A673 (cell line): ENCODE measurements around the gene CAP2. TPM values are rescaled to one million over a fixed set of nuclear protein-coding genes. Genes with fewer than 3 reads are reported as not detected.

Experiments used
- BruUV-seq: library from RNA; stranded (reverse); fragments of 400-500 nt; replicated peaks from 2 replicates; lab custom pipeline; 2021; lab: Mats Ljungman, UMichigan
- CTCF ChIA-PET: fragments of 300-600 bp; sonication (Branson Sonifier 250); formaldehyde crosslinking; loops from one replicate; lab custom pipeline; 2022; ENCODE audit warnings: antibody characterized with exemption; lab: Charles Lee
- POLR2A ChIA-PET: fragments of 300-600 bp; sonication (Branson Sonifier 250); formaldehyde crosslinking; loops from one replicate; lab custom pipeline; 2022; ENCODE audit warnings: antibody characterized with exemption; ENCODE audit not compliant: low non-redundant PET; lab: Charles Lee
- DNase-seq: peaks from one replicate; pipeline ENCODE4 v3.0.0-alpha.2; 2015; ENCODE audit warnings: low spot score
- H3K27ac ChIP-seq: fragments of 200-600 bp; sonication (generic); 2 replicates; pipeline ENCODE4 v1.5.1; 2016; ENCODE audit warnings: mixed run types, low read depth, mild to moderate bottlenecking, mixed read lengths, antibody characterized with exemption, low read length; ENCODE audit not compliant: poor library complexity, severe bottlenecking
- H3K27me3 ChIP-seq: fragments of 200-600 bp; sonication (generic); replicated peaks from 2 replicates; pipeline ENCODE4 v1.6.1; 2017; ENCODE audit warnings: mixed run types, low read depth, mild to moderate bottlenecking, mixed read lengths, antibody characterized with exemption, low read length; ENCODE audit not compliant: insufficient read depth, poor library complexity
- H3K36me3 ChIP-seq: fragments of 200-600 bp; sonication (generic); 2 replicates; pipeline ENCODE4 v1.6.1; 2016; ENCODE audit warnings: mixed run types, mild to moderate bottlenecking, mixed read lengths, antibody characterized with exemption, low read length; ENCODE audit not compliant: insufficient read depth, poor library complexity, severe bottlenecking
- H3K4me1 ChIP-seq: fragments of 200-600 bp; sonication (generic); 2 replicates; pipeline ENCODE4 v1.6.1; 2017; ENCODE audit warnings: mixed run types, mild to moderate bottlenecking, mixed read lengths, antibody characterized with exemption, low read length; ENCODE audit not compliant: insufficient read depth, poor library complexity, severe bottlenecking
- H3K4me3 ChIP-seq: fragments of 200-600 bp; sonication (generic); 2 replicates; pipeline ENCODE4 v1.5.1; 2016; ENCODE audit warnings: low read depth, mixed run types, mild to moderate bottlenecking, mixed read lengths, low read length; ENCODE audit not compliant: poor library complexity, severe bottlenecking
- H3K9me3 ChIP-seq: fragments of 200-600 bp; sonication (generic); 2 replicates; pipeline ENCODE4 v1.6.1; 2016; ENCODE audit warnings: mixed run types, low read depth, mild to moderate bottlenecking, mixed read lengths, antibody characterized with exemption, low read length; ENCODE audit not compliant: poor library complexity, severe bottlenecking
- CTCF ChIP-seq: fragments of 300-800, 200-600 bp; sonication (generic); conservative IDR thresholded peaks from 2 replicates; pipeline ENCODE4 v1.5.1; 2017; ENCODE audit warnings: low read depth, mild to moderate bottlenecking, antibody characterized with exemption, low read length, moderate library complexity, mixed read lengths
- EZH2 ChIP-seq: fragments of 200-600 bp; sonication (generic); IDR thresholded peaks from 2 replicates; pipeline ENCODE4 v1.6.1; 2017; ENCODE audit warnings: borderline replicate concordance, low read depth, mild to moderate bottlenecking, mixed read lengths, antibody characterized with exemption, low read length; ENCODE audit not compliant: poor library complexity, severe bottlenecking
- intact Hi-C: fragments of 100-400 bp; cut with micrococcal nuclease; formaldehyde crosslinking; loops from one replicate; pipeline ENCODE4 v1.10.0; 2022; ENCODE audit not compliant: unreplicated experiment
- total RNA-seq: library from RNA; stranded (reverse); gene quantifications from 2 replicates; pipeline ENCODE4 v1.2.3, GENCODE V29; 2021

The CAP2 gene
- total RNA-seq, 1 experiment from 2014 or later: 20.8 TPM

GRCh38 chr6:17355404-17355774 is 38.0 kb upstream of the CAP2 start:
- POLR2A ChIA-PET: no interaction called here
- no peak overlapping the region for H3K27ac ChIP-seq
- intact Hi-C loops: no loop called here

GRCh38 chr6:17358515-17358914 is 34.9 kb upstream of the CAP2 start:
- intact Hi-C loops: no loop called here
- H3K4me1 ChIP-seq: no peaks in the 10 kb centered on the region
- H3K27ac ChIP-seq: no peak overlapping the region
- H3K36me3 ChIP-seq: no peaks in the 10 kb centered on the region
- POLR2A ChIA-PET: no interaction called here
- H3K9me3 ChIP-seq: no peaks in the 10 kb centered on the region
- CTCF ChIA-PET: no interaction called here
- no TSS peak for BruUV-seq
- no peaks in the 10 kb centered on the region for H3K27me3 ChIP-seq
- H3K4me3 ChIP-seq: no peak overlapping the region
- DNase-seq: no peak
- TF ChIP-seq CTCF (no peak), EZH2 (no peak)

More at GRCh38 chr6:17355404-17355774, 38.0 kb upstream of the CAP2 start:
- Histone ChIP-seq H3K4me1 (no peaks in the 10 kb centered on the region), H3K4me3 (no peak overlapping the region), H3K27me3 (no peaks in the 10 kb centered on the region), H3K9me3 (no peaks in the 10 kb centered on the region), H3K36me3 (no peaks in the 10 kb centered on the region)
- DNase-seq: no peak
- CTCF ChIA-PET: no interaction called here
- TF ChIP-seq CTCF: no peak
- TF ChIP-seq EZH2: no peak
- BruUV-seq: no TSS peak

GRCh38 chr6:17360564-17360963 is 32.8 kb upstream of the CAP2 start:
- H3K27ac ChIP-seq: no peak overlapping the region
- H3K4me1 ChIP-seq: no peaks in the 10 kb centered on the region
- no peaks in the 10 kb centered on the region for H3K36me3 ChIP-seq
- H3K4me3 ChIP-seq: no peak overlapping the region
- no TSS peak for BruUV-seq
- POLR2A ChIA-PET: interaction anchor here (0.6 kb wide), 1 partner anchor 854 kb away, joined by 3 read pairs; no protein-coding TSS in a partner anchor
- no peaks in the 10 kb centered on the region for H3K9me3 ChIP-seq
- TF ChIP-seq CTCF (no peak), EZH2 (no peak)
- no peaks in the 10 kb centered on the region for H3K27me3 ChIP-seq
- DNase-seq: no peak
- intact Hi-C loops: no loop called here
- CTCF ChIA-PET: no interaction called here
